Panc1 (cell line): ENCODE results near the gene ARL14. TPM values are rescaled to one million over a fixed set of nuclear protein-coding genes. Genes with fewer than 3 reads are reported as not detected.

ENCODE experiments used
- ATAC-seq: fragments of 200-7000 bp; cut with Tn5 transposase; 2 replicates; pipeline ENCODE4 v1.9.1; 2020; ENCODE audit warnings: mild to moderate bottlenecking, moderate library complexity
- BruUV-seq: library from RNA; stranded (reverse); fragments of 400-500 nt; replicated peaks from 2 replicates; lab custom pipeline; 2021; lab: Mats Ljungman, UMichigan
- CTCF ChIA-PET: fragments of 300-600 bp; sonication (Branson Sonifier 250); formaldehyde crosslinking; loops from one replicate; lab custom pipeline; 2022; ENCODE audit warnings: antibody characterized with exemption; lab: Charles Lee
- POLR2A ChIA-PET: fragments of 300-600 bp; sonication (Branson Sonifier 250); formaldehyde crosslinking; loops from one replicate; lab custom pipeline; 2022; ENCODE audit warnings: antibody characterized with exemption; lab: Charles Lee
- DNase-seq: peaks from one replicate; pipeline ENCODE4 v3.0.0-alpha.2; 2010; ENCODE audit warnings: low read depth, low spot score
- H3K27ac ChIP-seq: 2 replicates; pipeline ENCODE4 v1.5.1; 2011; ENCODE audit warnings: mild to moderate bottlenecking, low read length, inconsistent platforms
- H3K27me3 ChIP-seq: fragments of 200-500 bp; sonication (Bioruptor generic); 2 replicates; pipeline ENCODE4 v1.6.0; 2014; ENCODE audit warnings: low read length, inconsistent platforms; ENCODE audit not compliant: control insufficient read depth, insufficient read depth
- H3K36me3 ChIP-seq: fragments of 200-500 bp; sonication (Bioruptor generic); 2 replicates; pipeline ENCODE4 v1.5.1; 2014; ENCODE audit warnings: inconsistent platforms, mild to moderate bottlenecking, low read length, moderate library complexity; ENCODE audit not compliant: control insufficient read depth, insufficient read depth
- H3K4me1 ChIP-seq: 2 replicates; pipeline ENCODE4 v1.5.1; 2011; ENCODE audit warnings: inconsistent platforms, mild to moderate bottlenecking, low read length, moderate library complexity; ENCODE audit not compliant: control insufficient read depth, insufficient read depth
- H3K4me3 ChIP-seq, 2 experiments: 2 replicates each; pipeline ENCODE4 v1.5.1; 2011 to 2012; ENCODE audit warnings: low read depth in 2 of 2, low read length in 2 of 2, mild to moderate bottlenecking in 2 of 2, inconsistent platforms in 1 of 2, moderate library complexity in 1 of 2
- H3K9me3 ChIP-seq: fragments of 200-500 bp; sonication (Bioruptor generic); 2 replicates; pipeline ENCODE4 v1.5.1; 2014; ENCODE audit warnings: low read depth, mild to moderate bottlenecking, inconsistent platforms, low read length, moderate library complexity; ENCODE audit not compliant: control insufficient read depth, insufficient read depth
- CTCF ChIP-seq: fragments of 450-650 bp; IDR thresholded peaks from 2 replicates; pipeline ENCODE4 v1.5.1; 2017; ENCODE audit warnings: mild to moderate bottlenecking
- POLR2AphosphoS5 ChIP-seq: IDR thresholded peaks from 2 replicates; pipeline ENCODE4 v1.6.1; 2012; ENCODE audit warnings: mild to moderate bottlenecking, low read depth, low read length, moderate library complexity
- REST ChIP-seq, 2 experiments: IDR thresholded peaks; 2 replicates each; pipeline ENCODE4 v1.6.1; 2011 to 2012; ENCODE audit warnings: low read depth in 2 of 2, control low read depth in 1 of 2, low read length in 1 of 2, mild to moderate bottlenecking in 1 of 2, moderate library complexity in 1 of 2; ENCODE audit not compliant: insufficient read depth in 1 of 2
- SIN3A ChIP-seq: IDR thresholded peaks from 2 replicates; pipeline ENCODE4 v1.6.1; 2012; ENCODE audit warnings: low read depth, mild to moderate bottlenecking, low read length, moderate library complexity, borderline replicate concordance; ENCODE audit not compliant: insufficient read depth
- TCF7L2 ChIP-seq: IDR thresholded peaks from 2 replicates; pipeline ENCODE4 v1.6.1; 2011; ENCODE audit warnings: mild to moderate bottlenecking, low read depth, low read length, inconsistent platforms
- in situ Hi-C: cut with HindIII; loops from 2 replicates; pipeline ENCODE4 v1.10.0; 2016; ENCODE audit warnings: low sequenced_read_pairs, low pct_unique_long_range_greater_than_20kb
- intact Hi-C: fragments of 100-400 bp; cut with micrococcal nuclease; formaldehyde crosslinking; loops from one replicate; pipeline ENCODE4 v1.10.0; 2022; ENCODE audit not compliant: unreplicated experiment
- total RNA-seq: library from RNA; stranded (reverse); gene quantifications from one replicate; pipeline ENCODE4 v1.2.1, GENCODE V29; 2021; ENCODE audit not compliant: unreplicated experiment

Gene ARL14
- total RNA-seq, 1 experiment from 2014 or later, result 2.5 TPM

- intact Hi-C loops (no loop called here), in situ Hi-C loops (no loop called here)
- Histone ChIP-seq H3K36me3 (no peaks in the 10 kb centered on the region), H3K9me3 (no peaks in the 10 kb centered on the region), H3K27me3 (no peaks in the 10 kb centered on the region), H3K4me3 (no peak overlapping the region), H3K4me1 (no peaks in the 10 kb centered on the region), H3K27ac (no peak overlapping the region)
- ATAC-seq (no peak), DNase-seq (no peak)
- no TSS peak for BruUV-seq
- POLR2A ChIA-PET, result interaction anchor here (0.5 kb wide), 1 partner anchor 300 kb away, joined by 3 read pairs; no protein-coding TSS in a partner anchor
- TF ChIP-seq REST (IDR thresholded peaks at IDR 0.05; ENCODE audit: insufficient read depth in 1 of 2, low read depth in 2 of 2, low read length in 1 of 2) (no peak), TCF7L2 (no peak), SIN3A (no peak), CTCF (no peak), POLR2AphosphoS5 (no peak)
- CTCF ChIA-PET, result no interaction called here
Observed at GRCh38 chr3:160633361-160634083, 43.4 kb upstream of the ARL14 start.

GRCh38 chr3:160635213-160635612 lies 41.7 kb upstream of the ARL14 start:
- no peak overlapping the region for H3K27ac ChIP-seq
- H3K36me3 ChIP-seq, result no peaks in the 10 kb centered on the region
- H3K27me3 ChIP-seq, result no peaks in the 10 kb centered on the region
- H3K9me3 ChIP-seq, result no peaks in the 10 kb centered on the region
- intact Hi-C loops, result no loop called here
- H3K4me3 ChIP-seq, result no peak overlapping the region
- CTCF ChIA-PET, result no interaction called here
- BruUV-seq, result no TSS peak
- no peaks in the 10 kb centered on the region for H3K4me1 ChIP-seq
- POLR2A ChIA-PET, result no interaction called here
- in situ Hi-C loops, result no loop called here
- no peak for ATAC-seq
- TF ChIP-seq CTCF (no peak), POLR2AphosphoS5 (no peak), SIN3A (no peak), TCF7L2 (no peak), REST (IDR thresholded peaks at IDR 0.05; ENCODE audit: insufficient read depth in 1 of 2, low read depth in 2 of 2, low read length in 1 of 2) (no peak)
- DNase-seq, result no peak
